Activated CD4-positive, alpha-beta memory T cell treated with anti-CD3 and anti-CD28 coated beads, Interleukin-2, amount 10 ng/mL, durations not matched to agents 7 days and 5 days (primary cell): ENCODE results near the gene PERM1. TPM values are rescaled to one million over a fixed set of nuclear protein-coding genes. Genes with fewer than 3 reads are reported as not detected.

Experiments
- CTCF ChIA-PET: fragments of 350-600 bp; sonication (Branson Sonifier 250); formaldehyde crosslinking; loops from one replicate; lab custom pipeline; 2021; ENCODE audit warnings: antibody characterized with exemption, inconsistent platforms; lab: Charles Lee
- POLR2A ChIA-PET: fragments of 350-600 bp; sonication (Branson Sonifier 250); formaldehyde crosslinking; loops from one replicate; lab custom pipeline; 2021; ENCODE audit warnings: antibody characterized with exemption; lab: Charles Lee
- DNase-seq: peaks from one replicate; pipeline ENCODE4 v3.0.0-alpha.2; 2020
- H3K27ac Mint-ChIP-seq: one replicate; pipeline ENCODE4 v1.8.0; 2021; ENCODE audit warnings: mild to moderate bottlenecking, mixed read lengths
- H3K27me3 Mint-ChIP-seq: one replicate; pipeline ENCODE4 v1.8.0; 2021; ENCODE audit warnings: mixed read lengths
- H3K36me3 Mint-ChIP-seq: one replicate; pipeline ENCODE4 v1.8.0; 2021; ENCODE audit warnings: low read depth, mixed read lengths
- H3K4me1 Mint-ChIP-seq: one replicate; pipeline ENCODE4 v1.8.0; 2021; ENCODE audit warnings: mixed read lengths
- H3K4me3 Mint-ChIP-seq: one replicate; pipeline ENCODE4 v1.8.0; 2021; ENCODE audit warnings: mild to moderate bottlenecking, mixed read lengths
- H3K9me3 Mint-ChIP-seq: one replicate; pipeline ENCODE4 v1.8.0; 2021; ENCODE audit warnings: mixed read lengths
- total RNA-seq, 2 experiments: library from RNA; stranded (reverse); gene quantifications; one replicate each; pipeline ENCODE4 v1.2.3, GENCODE V29; 2021

Gene PERM1
- total RNA-seq, 2 experiments from 2014 or later = not detected

- POLR2A ChIA-PET = interaction anchor here (1.0 kb wide), 1 partner anchor 9 kb away, joined by 3 read pairs; no protein-coding TSS in a partner anchor
- DNase-seq = no peak
- Mint-ChIP-seq H3K27me3 (peaks cover 33% of the 10 kb centered on the region), H3K9me3 (no peaks in the 10 kb centered on the region), H3K4me1 (peaks cover 7% of the 10 kb centered on the region), H3K36me3 (peaks cover 11% of the 10 kb centered on the region), H3K4me3 (peak overlapping the region; percentile 30), H3K27ac (no peak overlapping the region)
- CTCF ChIA-PET = no interaction called here
These were observed 40.8 kb downstream of the PERM1 start for GRCh38 chr1:941015-941587.

- peaks cover 4% of the 10 kb centered on the region for H3K36me3 Mint-ChIP-seq
- no peak overlapping the region for H3K4me3 Mint-ChIP-seq
- CTCF ChIA-PET = interaction anchor here (1.0 kb wide), 1 partner anchor 36 kb away, joined by 4 read pairs; no protein-coding TSS in a partner anchor
- peaks cover 37% of the 10 kb centered on the region for H3K27me3 Mint-ChIP-seq
- DNase-seq = no peak
- H3K4me1 Mint-ChIP-seq = peaks cover 7% of the 10 kb centered on the region
- POLR2A ChIA-PET = interaction anchor here (1.0 kb wide), 1 partner anchor 8 kb away, joined by 3 read pairs; no protein-coding TSS in a partner anchor
- no peak overlapping the region for H3K27ac Mint-ChIP-seq
- no peaks in the 10 kb centered on the region for H3K9me3 Mint-ChIP-seq
These were observed 41.5 kb downstream of the PERM1 start for GRCh38 chr1:940107-941014.

GRCh38 chr1:939511-940106 is 42.3 kb downstream of the PERM1 start:
- no peak overlapping the region for H3K4me3 Mint-ChIP-seq
- H3K36me3 Mint-ChIP-seq = no peaks in the 10 kb centered on the region
- DNase-seq = no peak
- peaks cover 43% of the 10 kb centered on the region for H3K27me3 Mint-ChIP-seq
- POLR2A ChIA-PET = no interaction called here
- H3K4me1 Mint-ChIP-seq = peaks cover 7% of the 10 kb centered on the region
- H3K9me3 Mint-ChIP-seq = no peaks in the 10 kb centered on the region
- CTCF ChIA-PET = interaction anchor here (1.0 kb wide), 1 partner anchor 35 kb away, joined by 4 read pairs; no protein-coding TSS in a partner anchor
- no peak overlapping the region for H3K27ac Mint-ChIP-seq

- Mint-ChIP-seq H3K27me3 (peaks cover 43% of the 10 kb centered on the region), H3K4me1 (peaks cover 7% of the 10 kb centered on the region), H3K27ac (no peak overlapping the region), H3K36me3 (no peaks in the 10 kb centered on the region), H3K9me3 (no peaks in the 10 kb centered on the region), H3K4me3 (no peak overlapping the region)
- CTCF ChIA-PET = interaction anchor here (0.6 kb wide), 1 partner anchor 32 kb away, joined by 4 read pairs; no protein-coding TSS in a partner anchor
- POLR2A ChIA-PET = interaction anchor here (1.0 kb wide), 1 partner anchor 10 kb away, joined by 3 read pairs; no protein-coding TSS in a partner anchor
- DNase-seq = no peak
These were observed 43.0 kb downstream of the PERM1 start for GRCh38 chr1:938711-939489.

GRCh38 chr1:938088-938683 is 43.7 kb downstream of the PERM1 start:
- Mint-ChIP-seq H3K4me1 (peaks cover 7% of the 10 kb centered on the region), H3K9me3 (no peaks in the 10 kb centered on the region), H3K4me3 (no peak overlapping the region), H3K27me3 (peaks cover 43% of the 10 kb centered on the region), H3K27ac (no peak overlapping the region), H3K36me3 (no peaks in the 10 kb centered on the region)
- DNase-seq = no peak
- ChIA-PET POLR2A (interaction anchor here (1.0 kb wide), 1 partner anchor 9 kb away, joined by 3 read pairs; no protein-coding TSS in a partner anchor), CTCF (interaction anchor here (0.6 kb wide), 1 partner anchor 31 kb away, joined by 4 read pairs; no protein-coding TSS in a partner anchor)

- ChIA-PET POLR2A (no interaction called here), CTCF (no interaction called here)
- peaks cover 7% of the 10 kb centered on the region for H3K4me1 Mint-ChIP-seq
- no peak overlapping the region for H3K4me3 Mint-ChIP-seq
- no peaks in the 10 kb centered on the region for H3K36me3 Mint-ChIP-seq
- H3K9me3 Mint-ChIP-seq = no peaks in the 10 kb centered on the region
- H3K27ac Mint-ChIP-seq = no peak overlapping the region
- no peak for DNase-seq
- peaks cover 39% of the 10 kb centered on the region for H3K27me3 Mint-ChIP-seq
These were observed 44.4 kb downstream of the PERM1 start for GRCh38 chr1:937521-937920.

GRCh38 chr1:936348-937264 is 45.3 kb downstream of the PERM1 start:
- DNase-seq = no peak
- POLR2A ChIA-PET = no interaction called here
- H3K4me3 Mint-ChIP-seq = no peak overlapping the region
- H3K9me3 Mint-ChIP-seq = no peaks in the 10 kb centered on the region
- H3K4me1 Mint-ChIP-seq = peaks cover 7% of the 10 kb centered on the region
- H3K27me3 Mint-ChIP-seq = peaks cover 39% of the 10 kb centered on the region
- H3K27ac Mint-ChIP-seq = no peak overlapping the region
- H3K36me3 Mint-ChIP-seq = no peaks in the 10 kb centered on the region
- CTCF ChIA-PET = no interaction called here

GRCh38 chr1:935751-936231 is 46.1 kb downstream of the PERM1 start:
- no peaks in the 10 kb centered on the region for H3K9me3 Mint-ChIP-seq
- CTCF ChIA-PET = no interaction called here
- DNase-seq = no peak
- H3K4me3 Mint-ChIP-seq = no peak overlapping the region
- H3K36me3 Mint-ChIP-seq = no peaks in the 10 kb centered on the region
- peaks cover 36% of the 10 kb centered on the region for H3K27me3 Mint-ChIP-seq
- POLR2A ChIA-PET = no interaction called here
- H3K27ac Mint-ChIP-seq = no peak overlapping the region
- H3K4me1 Mint-ChIP-seq = peaks cover 3% of the 10 kb centered on the region

GRCh38 chr1:934991-935750 is 46.7 kb downstream of the PERM1 start:
- no peak overlapping the region for H3K27ac Mint-ChIP-seq
- POLR2A ChIA-PET = no interaction called here
- no peak overlapping the region for H3K4me3 Mint-ChIP-seq

GRCh38 chr1:933603-933940 is 48.3 kb downstream of the PERM1 start:
- Mint-ChIP-seq H3K27me3 (peaks cover 23% of the 10 kb centered on the region), H3K36me3 (no peaks in the 10 kb centered on the region), H3K4me1 (no peaks in the 10 kb centered on the region), H3K9me3 (no peaks in the 10 kb centered on the region), H3K27ac (no peak overlapping the region), H3K4me3 (no peak overlapping the region)
- CTCF ChIA-PET = no interaction called here
- no peak for DNase-seq
- POLR2A ChIA-PET = no interaction called here

More at GRCh38 chr1:934991-935750, 46.7 kb downstream of the PERM1 start:
- H3K36me3 Mint-ChIP-seq = no peaks in the 10 kb centered on the region
- H3K4me1 Mint-ChIP-seq = no peaks in the 10 kb centered on the region
- DNase-seq = no peak
- CTCF ChIA-PET = no interaction called here
- peaks cover 31% of the 10 kb centered on the region for H3K27me3 Mint-ChIP-seq
- no peaks in the 10 kb centered on the region for H3K9me3 Mint-ChIP-seq
